ENCODE results near the gene PLA2G15. TPM values are rescaled to one million over a fixed set of nuclear protein-coding genes. Genes with fewer than 3 reads are reported as not detected.

PLA2G15 gene
- total and polyA plus RNA-seq, 2 of the 13 experiments (the other 11 are each of a cell fraction or from before 2014, with no cell fraction given) = 14.4 to 23.7 TPM

DNA sequence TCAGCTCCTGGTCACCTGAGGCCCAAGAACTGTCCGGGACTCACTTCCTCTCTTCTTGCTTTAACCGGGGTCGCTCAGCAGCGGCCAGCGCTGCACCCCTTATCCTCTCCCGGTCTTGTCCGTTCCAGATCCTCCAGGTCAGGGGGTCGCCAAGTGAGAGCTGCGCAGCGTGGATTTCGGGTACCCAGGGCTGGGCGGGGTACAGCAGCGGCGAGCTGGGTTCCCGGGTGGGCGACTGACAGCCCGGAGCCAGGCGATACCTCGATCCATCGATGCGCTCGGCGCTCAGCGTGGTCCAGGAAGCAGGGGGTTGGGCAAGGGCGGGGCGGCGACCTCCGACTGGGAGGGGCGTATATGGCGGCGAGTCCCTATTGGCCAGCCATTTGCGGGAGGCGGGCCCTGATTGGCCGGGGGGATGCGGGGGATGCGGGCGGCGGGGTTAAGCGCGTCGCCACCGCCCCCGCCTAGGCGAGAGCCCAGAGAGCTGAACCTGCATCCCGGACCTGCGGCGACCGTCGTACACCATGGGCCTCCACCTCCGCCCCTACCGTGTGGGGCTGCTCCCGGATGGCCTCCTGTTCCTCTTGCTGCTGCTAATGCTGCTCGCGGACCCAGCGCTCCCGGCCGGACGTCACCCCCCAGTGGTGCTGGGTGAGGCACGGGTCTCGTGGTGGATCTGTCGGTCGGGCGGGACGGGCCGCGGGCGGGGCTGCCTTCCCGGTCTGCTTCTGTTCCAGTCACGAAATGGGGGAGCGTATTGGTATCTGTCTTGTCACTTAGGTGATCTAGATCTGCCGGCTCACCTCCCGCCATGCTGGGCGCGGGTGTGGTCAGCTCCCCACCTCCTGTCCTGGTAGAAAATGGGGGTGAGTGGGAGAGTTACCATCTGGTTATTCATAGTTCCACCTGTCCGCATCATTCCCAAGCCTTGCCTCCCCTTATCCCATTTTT, at the start of gene PLA2G15 (continued):
- TF ChIP-seq, protein P1, sequence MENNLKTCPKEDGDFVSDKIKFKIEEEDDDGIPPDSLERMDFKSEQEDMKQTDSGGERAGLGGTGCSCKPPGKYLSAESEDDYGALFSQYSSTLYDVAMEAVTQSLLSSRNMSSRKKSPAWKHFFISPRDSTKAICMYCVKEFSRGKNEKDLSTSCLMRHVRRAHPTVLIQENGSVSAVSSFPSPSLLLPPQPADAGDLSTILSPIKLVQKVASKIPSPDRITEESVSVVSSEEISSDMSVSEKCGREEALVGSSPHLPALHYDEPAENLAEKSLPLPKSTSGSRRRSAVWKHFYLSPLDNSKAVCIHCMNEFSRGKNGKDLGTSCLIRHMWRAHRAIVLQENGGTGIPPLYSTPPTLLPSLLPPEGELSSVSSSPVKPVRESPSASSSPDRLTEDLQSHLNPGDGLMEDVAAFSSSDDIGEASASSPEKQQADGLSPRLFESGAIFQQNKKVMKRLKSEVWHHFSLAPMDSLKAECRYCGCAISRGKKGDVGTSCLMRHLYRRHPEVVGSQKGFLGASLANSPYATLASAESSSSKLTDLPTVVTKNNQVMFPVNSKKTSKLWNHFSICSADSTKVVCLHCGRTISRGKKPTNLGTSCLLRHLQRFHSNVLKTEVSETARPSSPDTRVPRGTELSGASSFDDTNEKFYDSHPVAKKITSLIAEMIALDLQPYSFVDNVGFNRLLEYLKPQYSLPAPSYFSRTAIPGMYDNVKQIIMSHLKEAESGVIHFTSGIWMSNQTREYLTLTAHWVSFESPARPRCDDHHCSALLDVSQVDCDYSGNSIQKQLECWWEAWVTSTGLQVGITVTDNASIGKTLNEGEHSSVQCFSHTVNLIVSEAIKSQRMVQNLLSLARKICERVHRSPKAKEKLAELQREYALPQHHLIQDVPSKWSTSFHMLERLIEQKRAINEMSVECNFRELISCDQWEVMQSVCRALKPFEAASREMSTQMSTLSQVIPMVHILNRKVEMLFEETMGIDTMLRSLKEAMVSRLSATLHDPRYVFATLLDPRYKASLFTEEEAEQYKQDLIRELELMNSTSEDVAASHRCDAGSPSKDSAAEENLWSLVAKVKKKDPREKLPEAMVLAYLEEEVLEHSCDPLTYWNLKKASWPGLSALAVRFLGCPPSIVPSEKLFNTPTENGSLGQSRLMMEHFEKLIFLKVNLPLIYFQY (CRISPR knock-in tag; IDR thresholded peaks at IDR 0.05; ENCODE audit: borderline replicate concordance) = no peak
- TF ChIP-seq GMEB2 (CRISPR knock-in tag; IDR thresholded peaks at IDR 0.05; ENCODE audit: low read depth) (no peak), FOXK2 (IDR thresholded peaks at IDR 0.05) (0 out of 2 replicates have a peak, but pooled peaks have one; percentile 40), ZHX2 (IDR thresholded peaks at IDR 0.05; ENCODE audit: low read depth) (0 out of 2 replicates have a peak, but pooled peaks have one; percentile 10), ZHX2 (CRISPR knock-in tag; IDR thresholded peaks at IDR 0.05; ENCODE audit: borderline replicate concordance) (no peak), TAF15 (IDR thresholded peaks at IDR 0.05; ENCODE audit: low read depth, low read length, poor library complexity, severe bottlenecking) (no peak), FOXC1 (CRISPR knock-in tag; IDR thresholded peaks at IDR 0.05; ENCODE audit: borderline replicate concordance) (0 out of 2 replicates have a peak, but pooled peaks have one; percentile 39), CEBPG (CRISPR knock-in tag; IDR thresholded peaks at IDR 0.05) (peak; percentile 72), ETS1 (CRISPR knock-in tag; IDR thresholded peaks at IDR 0.05) (0 out of 2 replicates have a peak, but pooled peaks have one; percentile 28), HOXD1 (CRISPR knock-in tag; IDR thresholded peaks at IDR 0.05) (peak; percentile 83; the same call in 1 of the 2 replicates)
- TF ChIP-seq, protein P2, sequence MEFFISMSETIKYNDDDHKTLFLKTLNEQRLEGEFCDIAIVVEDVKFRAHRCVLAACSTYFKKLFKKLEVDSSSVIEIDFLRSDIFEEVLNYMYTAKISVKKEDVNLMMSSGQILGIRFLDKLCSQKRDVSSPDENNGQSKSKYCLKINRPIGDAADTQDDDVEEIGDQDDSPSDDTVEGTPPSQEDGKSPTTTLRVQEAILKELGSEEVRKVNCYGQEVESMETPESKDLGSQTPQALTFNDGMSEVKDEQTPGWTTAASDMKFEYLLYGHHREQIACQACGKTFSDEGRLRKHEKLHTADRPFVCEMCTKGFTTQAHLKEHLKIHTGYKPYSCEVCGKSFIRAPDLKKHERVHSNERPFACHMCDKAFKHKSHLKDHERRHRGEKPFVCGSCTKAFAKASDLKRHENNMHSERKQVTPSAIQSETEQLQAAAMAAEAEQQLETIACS (CRISPR knock-in tag; IDR thresholded peaks at IDR 0.05) = 0 out of 2 replicates have a peak, but pooled peaks have one; percentile 38

Measured in HepG2 (cell line).